ENCODE results near the gene MPZL2. TPM values are rescaled to one million over a fixed set of nuclear protein-coding genes. Genes with fewer than 3 reads are reported as not detected.
"Not testable (repeated sequence)": the region's sequence is repeated elsewhere in the genome, so short reads cannot be mapped to it uniquely, and the experiment has no call there.

MPZL2 gene
- 0.09 and 0.79 TPM in 2 replicates for total RNA-seq (2014; rRNA removed; shearing (Covaris generic))
- polyA plus RNA-seq (2014; cell fraction: nucleus; rRNA removed), result 0.64 and 0.88 TPM in 2 replicates

- DNase-seq (ENCODE audit: extremely low read depth, low read depth), result no peak
Observed at GRCh38 chr11:118263695-118264568, at the start of gene MPZL2. TSS of gene MPZL2 (minus strand) at chr11:118264297. CDS start at chr11:118264153, 144 bp downstream.

GRCh38 chr11:118313242-118313641 is 49.1 kb upstream of the MPZL2 start:
- no peak for DNase-seq (ENCODE audit: extremely low read depth, low read depth)

- DNase-seq (ENCODE audit: extremely low read depth, low read depth), result no peak
Observed at GRCh38 chr11:118312328-118312727, 48.2 kb upstream of the MPZL2 start.

GRCh38 chr11:118311518-118311917 is 47.4 kb upstream of the MPZL2 start:
- DNase-seq (ENCODE audit: extremely low read depth, low read depth), result no peak

GRCh38 chr11:118310781-118311485 is 46.8 kb upstream of the MPZL2 start:
- no peak for DNase-seq (ENCODE audit: extremely low read depth, low read depth)

GRCh38 chr11:118310271-118310670 is 46.2 kb upstream of the MPZL2 start:
- no peak for DNase-seq (ENCODE audit: extremely low read depth, low read depth)

- not testable (repeated sequence) for DNase-seq (ENCODE audit: extremely low read depth, low read depth)
Observed at GRCh38 chr11:118308995-118309528, 45.0 kb upstream of the MPZL2 start.

GRCh38 chr11:118306556-118306955 is 42.5 kb upstream of the MPZL2 start:
- no peak for DNase-seq (ENCODE audit: extremely low read depth, low read depth)

GRCh38 chr11:118305726-118306125 is 41.6 kb upstream of the MPZL2 start:
- DNase-seq (ENCODE audit: extremely low read depth, low read depth), result no peak

- no peak for DNase-seq (ENCODE audit: extremely low read depth, low read depth)
Observed at GRCh38 chr11:118304568-118305248, 40.6 kb upstream of the MPZL2 start, which contains the start of gene CD3E. TSS of gene CD3E (plus strand) at chr11:118304730. CDS start at chr11:118304953, 223 bp downstream.

GRCh38 chr11:118304227-118304567 is 40.1 kb upstream of the MPZL2 start:
- DNase-seq (ENCODE audit: extremely low read depth, low read depth), result no peak

- no peak for DNase-seq (ENCODE audit: extremely low read depth, low read depth)
Observed at GRCh38 chr11:118301600-118302195, 37.6 kb upstream of the MPZL2 start.

GRCh38 chr11:118295815-118296454 is 31.8 kb upstream of the MPZL2 start:
- no peak for DNase-seq (ENCODE audit: extremely low read depth, low read depth)

GRCh38 chr11:118295199-118295598 is 31.1 kb upstream of the MPZL2 start:
- DNase-seq (ENCODE audit: extremely low read depth, low read depth), result no peak

GRCh38 chr11:118294053-118294452 is 30.0 kb upstream of the MPZL2 start:
- no peak for DNase-seq (ENCODE audit: extremely low read depth, low read depth)

- DNase-seq (ENCODE audit: extremely low read depth, low read depth), result no peak
Observed at GRCh38 chr11:118291477-118292135, 27.5 kb upstream of the MPZL2 start.

- DNase-seq (ENCODE audit: extremely low read depth, low read depth), result no peak
Observed at GRCh38 chr11:118290923-118291322, 26.8 kb upstream of the MPZL2 start.

- no peak for DNase-seq (ENCODE audit: extremely low read depth, low read depth)
Observed at GRCh38 chr11:118289401-118289800, 25.3 kb upstream of the MPZL2 start.

GRCh38 chr11:118287006-118287405 is 22.9 kb upstream of the MPZL2 start:
- no peak for DNase-seq (ENCODE audit: extremely low read depth, low read depth)
